ENCODE data around the gene SLFN12.

- TF ChIP-seq POLR2A (IDR thresholded peaks at IDR 0.05) (no peak), CTCF (IDR thresholded peaks at IDR 0.05) (no peak)
These were observed 44.9 kb upstream of the SLFN12 start for GRCh38 chr17:35477248-35477647.
